Muscle layer of duodenum (tissue), 2 donors: Measurements from ENCODE around the gene RBBP8NL.

ENCODE experiments used
- H3K27ac ChIP-seq: one replicate; pipeline ENCODE4 v1.7.0; 2013; ENCODE audit warnings: mild to moderate bottlenecking, low read length
- H3K27me3 ChIP-seq: one replicate; pipeline ENCODE4 v1.7.0; 2013; ENCODE audit warnings: low read depth, mild to moderate bottlenecking, control low read depth, low read length
- H3K36me3 ChIP-seq, 2 donors: one replicate each; pipeline ENCODE4 v1.7.0; 2013; ENCODE audit warnings: low read length in 2 of 2, control low read depth in 1 of 2, mild to moderate bottlenecking in 1 of 2; ENCODE audit not compliant: insufficient read depth in 2 of 2, control insufficient read depth in 1 of 2
- H3K4me1 ChIP-seq, 2 donors: one replicate each; pipeline ENCODE4 v1.7.0; 2013; ENCODE audit warnings: low read length in 2 of 2, mild to moderate bottlenecking in 2 of 2, control low read depth in 1 of 2, moderate library complexity in 1 of 2; ENCODE audit not compliant: insufficient read depth in 2 of 2, control insufficient read depth in 1 of 2
- H3K4me3 ChIP-seq, 2 donors: one replicate each; pipeline ENCODE4 v1.7.0; 2013; ENCODE audit warnings: low read length in 2 of 2, low read depth in 1 of 2, mild to moderate bottlenecking in 1 of 2
- H3K9me3 ChIP-seq, 2 donors: one replicate each; pipeline ENCODE4 v1.7.0; 2013; ENCODE audit warnings: low read length in 2 of 2, control low read depth in 1 of 2, mild to moderate bottlenecking in 1 of 2; ENCODE audit not compliant: control insufficient read depth in 1 of 2
- donor health status: healthy.

RBBP8NL gene

DNA sequence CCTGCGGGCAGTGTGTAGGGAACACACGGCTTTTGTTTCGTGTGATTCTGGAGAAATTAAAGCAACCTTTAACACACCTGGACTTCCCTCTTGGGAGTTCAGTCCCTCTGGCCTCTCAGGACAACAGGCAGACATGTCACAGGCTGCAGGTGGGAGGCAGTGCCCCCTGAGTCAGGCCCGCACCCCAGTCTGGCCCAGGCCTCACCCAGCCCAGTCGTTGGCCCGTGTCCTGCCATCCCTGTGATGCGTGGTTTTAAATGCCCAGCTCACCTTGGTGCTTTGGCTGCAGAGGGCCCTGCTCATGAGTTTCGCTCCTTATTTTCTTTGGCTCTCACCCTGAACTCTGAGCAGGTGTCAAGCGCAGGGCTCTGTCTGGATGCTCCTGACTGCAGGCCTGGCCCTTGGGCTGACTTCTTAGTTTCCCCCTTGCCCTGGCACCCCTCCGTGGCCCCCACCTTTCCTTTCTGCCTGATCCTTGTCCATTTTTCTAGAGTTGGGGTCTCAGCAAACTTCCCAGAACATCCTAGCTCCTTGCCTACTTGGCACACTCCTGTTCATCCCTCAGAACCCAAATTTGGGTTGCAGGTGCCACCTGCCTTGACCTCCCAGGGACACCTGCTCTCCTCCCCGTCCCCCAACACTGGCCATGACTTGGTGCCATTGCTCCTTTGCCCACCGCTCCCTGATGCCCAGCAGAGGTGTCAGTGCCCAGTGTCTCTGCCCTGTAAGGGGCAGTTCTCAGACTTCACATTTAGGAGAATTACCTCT is 18.1 kb downstream of the RBBP8NL start:
- H3K27ac ChIP-seq, result no peak overlapping the region
- no peaks in the 10 kb centered on the region for H3K27me3 ChIP-seq
- H3K4me1 ChIP-seq, result peaks cover 0 to 35% of the 10 kb centered on the region in 2 donors

DNA sequence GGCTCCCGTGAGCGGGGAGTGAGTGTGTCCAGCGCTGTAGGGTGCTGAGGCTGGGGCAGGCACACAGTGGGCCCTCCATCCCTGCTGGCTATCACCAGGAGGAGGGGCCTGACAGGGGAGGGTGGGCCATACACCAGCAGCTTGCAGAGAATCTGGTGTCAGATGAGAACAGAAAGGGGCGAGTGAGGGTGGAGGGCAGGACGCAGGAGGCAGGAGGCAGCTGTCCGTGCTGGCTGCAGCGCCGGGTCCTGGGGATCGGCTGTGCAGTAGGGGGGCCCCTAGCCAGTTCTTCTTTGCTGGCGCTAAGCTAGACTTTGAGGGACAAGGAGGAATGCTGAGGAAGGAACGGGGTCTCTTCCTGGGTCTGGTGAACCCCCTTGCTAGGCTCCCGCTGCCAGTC is 18.7 kb downstream of the RBBP8NL start:
- Histone ChIP-seq H3K27ac (no peak overlapping the region), H3K27me3 (no peaks in the 10 kb centered on the region), H3K9me3 (no peaks in the 10 kb centered on the region), H3K4me3 (no peak overlapping the region), H3K36me3 (no peaks in the 10 kb centered on the region), H3K4me1 (peaks cover 0 to 35% of the 10 kb centered on the region in 2 donors)

More for the DNA sequence above, 18.1 kb downstream of the RBBP8NL start:
- Histone ChIP-seq H3K36me3 (no peaks in the 10 kb centered on the region), H3K4me3 (no peak overlapping the region), H3K9me3 (no peaks in the 10 kb centered on the region)

DNA sequence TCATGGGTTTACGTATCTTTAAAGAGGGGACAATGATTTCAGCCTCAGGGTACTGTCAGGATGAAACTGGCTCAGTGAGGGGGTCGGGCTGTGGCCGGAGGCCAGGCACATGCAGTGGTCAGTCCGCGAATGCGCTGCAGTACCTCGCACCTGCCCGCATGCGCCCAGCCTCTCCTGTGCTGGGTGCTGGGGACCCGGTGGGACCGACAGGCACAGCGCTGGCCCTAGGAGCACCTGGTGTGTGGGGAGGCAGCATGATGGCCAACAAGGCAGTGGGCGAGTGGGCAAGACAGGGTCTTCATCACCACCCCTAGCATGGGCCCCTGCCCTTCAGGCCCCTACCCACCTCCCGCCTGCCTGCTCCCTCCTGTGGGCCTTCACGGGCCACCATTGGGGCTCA is 19.3 kb downstream of the RBBP8NL start:
- Histone ChIP-seq H3K4me1 (peaks cover 0 to 35% of the 10 kb centered on the region in 2 donors), H3K27me3 (no peaks in the 10 kb centered on the region), H3K4me3 (no peak overlapping the region), H3K36me3 (peaks cover 0 to under 1% of the 10 kb centered on the region in 2 donors), H3K27ac (no peak overlapping the region), H3K9me3 (no peaks in the 10 kb centered on the region)

DNA sequence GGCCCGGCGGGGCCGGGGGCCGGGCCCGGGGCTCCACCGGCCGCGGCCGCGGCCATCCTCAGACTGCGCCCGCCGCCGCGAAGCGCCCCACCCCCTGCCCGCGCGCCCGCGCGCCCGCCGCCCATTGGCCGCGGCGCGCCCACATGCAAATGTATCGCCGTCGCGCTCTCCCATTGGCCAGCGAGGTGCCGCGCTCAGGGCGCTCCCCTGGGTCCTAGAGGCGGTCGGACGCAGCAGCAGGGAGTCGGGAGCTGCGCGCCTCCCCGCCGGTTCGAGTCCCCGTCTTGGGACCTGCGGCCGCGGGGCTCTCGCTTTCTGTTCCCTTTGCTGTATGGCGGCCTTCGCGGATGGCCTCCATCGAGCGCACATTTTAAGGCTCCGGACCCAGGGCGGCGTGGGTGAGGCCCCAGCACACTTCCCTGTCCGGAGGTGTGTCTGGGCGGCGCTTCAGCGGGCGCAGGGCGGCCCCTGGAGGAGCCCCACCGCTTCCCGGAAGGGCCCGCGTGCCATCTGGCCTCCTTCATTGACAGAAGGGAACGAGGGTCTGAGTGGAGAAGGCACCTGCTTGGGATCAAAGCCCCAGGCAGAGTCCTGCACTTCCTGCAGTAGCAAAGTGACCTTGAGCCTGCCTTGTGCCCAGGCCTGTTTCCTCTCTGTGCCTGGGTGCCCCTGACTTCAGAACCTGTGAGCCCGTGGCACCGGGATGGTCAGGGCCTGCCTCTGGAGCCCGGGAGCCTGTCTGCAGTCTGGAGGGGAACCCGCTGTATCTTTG is 19.9 kb downstream of the RBBP8NL start, which contains the start of gene CABLES2:
TSS of gene CABLES2 (minus strand) at position 65 of the 772 bp plus-strand sequence. CDS start at position 56, 9 bp downstream.
- Histone ChIP-seq H3K36me3 (peaks cover 0 to 7% of the 10 kb centered on the region in 2 donors), H3K27ac (peak within 1 kb of the TSS; percentile 8), H3K9me3 (no peaks in the 10 kb centered on the region), H3K4me3 (peak within 1 kb of the TSS; percentile 70 to 72), H3K27me3 (no peaks in the 10 kb centered on the region), H3K4me1 (peaks cover 0 to 35% of the 10 kb centered on the region in 2 donors)

DNA sequence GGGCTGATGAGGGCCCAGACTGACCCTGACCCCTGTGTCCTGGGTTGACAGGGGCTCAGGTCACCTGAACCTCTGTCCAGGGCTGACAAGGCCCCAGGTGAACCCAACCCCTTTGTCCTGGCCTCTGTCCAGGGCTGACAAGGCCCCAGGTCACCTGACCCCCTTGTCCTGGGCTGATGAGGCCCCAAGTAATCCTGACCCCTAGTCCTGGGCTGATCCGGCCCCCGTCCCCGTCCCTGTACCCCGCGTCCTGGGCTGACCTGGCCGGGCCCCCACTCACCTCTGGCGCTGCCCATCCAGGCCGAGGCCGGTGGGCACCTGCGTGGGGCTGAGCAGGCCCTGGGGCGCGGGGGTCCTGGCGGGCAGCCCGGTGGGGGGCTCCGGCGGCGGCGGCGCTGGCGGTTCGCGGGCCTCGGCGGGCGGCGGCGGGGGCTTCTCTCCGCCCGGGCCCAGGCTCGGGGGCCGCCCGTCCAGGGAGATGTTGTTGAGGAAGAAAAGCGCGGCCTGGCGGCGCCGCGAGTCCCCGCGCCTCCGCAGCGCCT is 20.6 kb downstream of the RBBP8NL start:
- H3K27ac ChIP-seq, result no peak overlapping the region
- H3K4me1 ChIP-seq, result peaks cover 0 to 35% of the 10 kb centered on the region in 2 donors

DNA sequence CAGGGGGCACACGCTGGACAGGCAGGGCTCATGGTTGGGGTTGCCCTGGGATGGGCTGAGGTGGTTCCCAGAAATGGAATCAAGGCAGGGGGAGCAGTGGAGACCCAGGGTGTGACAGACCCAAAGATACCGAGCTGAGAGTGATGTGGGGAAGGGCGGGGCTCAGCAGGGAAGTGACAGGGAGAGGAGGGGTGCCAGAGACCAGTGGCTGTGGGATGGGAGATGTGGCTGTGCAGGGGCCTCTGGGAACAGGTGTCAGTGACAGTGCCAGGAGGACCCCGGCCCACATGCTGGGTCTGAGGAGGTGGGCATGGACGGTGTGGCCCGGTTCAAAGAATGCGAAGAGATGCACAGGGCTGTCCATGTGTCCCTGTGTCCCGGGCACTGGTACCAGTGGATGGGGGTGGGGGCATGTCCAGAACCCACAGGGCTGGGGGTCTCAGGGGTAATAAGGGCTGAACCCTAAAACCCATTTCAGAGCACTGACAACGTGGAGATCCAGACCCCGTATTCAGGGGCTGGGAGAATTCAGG is 21.3 kb downstream of the RBBP8NL start:
- Histone ChIP-seq H3K4me1 (peaks cover 0 to 35% of the 10 kb centered on the region in 2 donors), H3K27ac (no peak overlapping the region), H3K9me3 (no peaks in the 10 kb centered on the region), H3K4me3 (peak overlapping the region; percentile 70 to 72), H3K27me3 (no peaks in the 10 kb centered on the region), H3K36me3 (peaks cover 0 to 8% of the 10 kb centered on the region in 2 donors)

More for the DNA sequence above, 20.6 kb downstream of the RBBP8NL start:
- peaks cover 0 to 8% of the 10 kb centered on the region in 2 donors for H3K36me3 ChIP-seq
- no peaks in the 10 kb centered on the region for H3K27me3 ChIP-seq
- peak overlapping the region; percentile 70 to 72 for H3K4me3 ChIP-seq
- no peaks in the 10 kb centered on the region for H3K9me3 ChIP-seq

DNA sequence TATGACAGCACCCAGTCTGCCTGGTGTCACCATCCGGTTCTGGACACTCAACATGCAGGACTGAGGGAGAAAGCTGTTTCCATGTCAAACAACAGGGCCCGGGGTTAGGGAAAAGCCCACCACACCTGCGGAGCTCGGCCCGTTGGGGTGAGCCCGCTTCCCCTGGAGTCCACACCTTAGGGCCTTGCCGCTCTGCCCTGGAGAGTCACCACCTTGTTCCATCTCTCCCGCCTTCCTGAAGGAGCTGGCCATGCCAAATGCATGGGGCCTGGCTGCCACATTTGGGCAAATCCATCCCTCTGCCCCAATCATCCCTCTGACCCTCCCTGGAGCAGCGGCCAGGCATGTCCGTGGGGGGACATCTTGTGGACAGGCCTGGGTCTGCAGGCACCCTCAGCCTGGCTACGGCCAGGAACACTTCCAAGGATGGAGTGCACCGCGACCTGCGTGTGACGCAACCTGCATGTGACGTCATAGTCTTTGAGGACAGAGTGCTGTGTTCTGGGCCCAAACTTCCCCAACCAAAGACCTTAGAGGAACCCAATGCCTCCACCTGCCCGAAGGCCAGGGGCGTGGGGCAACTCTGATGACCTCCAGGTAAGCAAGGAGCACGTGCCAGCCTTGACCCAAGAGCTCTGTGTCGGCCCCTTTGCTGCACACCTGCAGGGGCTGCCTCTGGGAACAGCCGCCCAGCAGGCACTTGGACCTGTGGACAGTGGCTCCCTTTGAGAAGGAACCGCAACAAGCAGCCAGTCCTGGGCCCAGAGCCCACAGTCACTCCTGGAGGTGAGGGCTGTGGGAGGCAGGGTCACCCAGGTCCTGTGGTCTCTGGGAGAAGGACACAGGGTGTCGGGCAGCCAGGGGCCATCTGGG is 22.0 kb downstream of the RBBP8NL start:
- H3K36me3 ChIP-seq, result peaks cover 0 to 8% of the 10 kb centered on the region in 2 donors
- no peaks in the 10 kb centered on the region for H3K27me3 ChIP-seq
- H3K4me1 ChIP-seq, result peaks cover 0 to 34% of the 10 kb centered on the region in 2 donors
- H3K27ac ChIP-seq, result no peak overlapping the region
- H3K4me3 ChIP-seq, result peak overlapping the region in 1 of 2 donors; percentile 72
- H3K9me3 ChIP-seq, result no peaks in the 10 kb centered on the region

DNA sequence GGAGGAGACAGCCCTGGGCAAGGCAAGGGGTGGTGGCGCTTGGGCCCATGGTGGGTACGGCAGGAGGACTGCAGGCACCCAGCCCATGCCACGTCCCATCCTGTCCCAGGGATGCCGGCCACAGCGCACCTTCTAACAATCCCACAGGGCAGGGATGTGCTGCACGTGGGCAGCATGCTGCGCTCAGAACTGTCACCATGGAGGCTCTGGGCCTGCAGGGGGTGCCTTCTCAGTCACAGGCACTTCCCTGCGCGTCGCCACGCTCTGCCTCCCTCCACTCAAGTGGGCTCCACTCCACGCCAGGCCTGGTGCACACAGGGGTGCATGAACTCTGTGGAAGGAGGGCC is 22.6 kb downstream of the RBBP8NL start:
- H3K9me3 ChIP-seq, result no peaks in the 10 kb centered on the region
- no peaks in the 10 kb centered on the region for H3K27me3 ChIP-seq
- peaks cover 0 to 8% of the 10 kb centered on the region in 2 donors for H3K36me3 ChIP-seq
- H3K4me3 ChIP-seq, result no peak overlapping the region
- H3K27ac ChIP-seq, result no peak overlapping the region
- peaks cover 0 to 28% of the 10 kb centered on the region in 2 donors for H3K4me1 ChIP-seq

DNA sequence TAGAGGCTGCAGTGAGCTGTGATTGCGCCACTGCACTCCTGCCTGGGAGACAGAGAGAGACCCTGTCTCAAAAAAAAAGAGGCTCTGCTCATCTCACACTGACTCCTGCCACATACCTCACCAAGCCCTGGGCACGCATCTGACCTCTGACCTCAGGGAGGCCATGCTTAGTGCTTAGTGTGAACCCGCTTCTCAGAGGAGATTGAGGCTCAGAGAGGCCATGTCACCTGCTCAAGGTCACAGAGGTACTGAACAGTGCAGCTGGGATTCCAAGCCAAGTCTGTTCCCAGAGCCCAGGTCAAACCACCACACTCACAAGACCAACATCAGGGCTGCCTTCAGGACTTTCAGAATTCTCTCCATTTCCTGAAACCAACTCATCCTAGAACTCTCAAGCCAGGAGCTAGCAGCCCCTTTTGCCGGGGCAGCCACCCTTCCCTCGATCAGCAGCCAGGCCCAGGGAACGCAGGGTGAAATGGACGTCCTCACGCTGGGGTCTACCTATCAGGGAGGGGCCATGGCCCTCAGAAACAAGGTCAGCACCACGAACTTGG is 23.1 kb downstream of the RBBP8NL start:
- Histone ChIP-seq H3K4me1 (peaks cover 0 to 24% of the 10 kb centered on the region in 2 donors), H3K4me3 (no peak overlapping the region), H3K27ac (no peak overlapping the region), H3K9me3 (no peaks in the 10 kb centered on the region), H3K27me3 (no peaks in the 10 kb centered on the region), H3K36me3 (peaks cover 0 to 8% of the 10 kb centered on the region in 2 donors)

DNA sequence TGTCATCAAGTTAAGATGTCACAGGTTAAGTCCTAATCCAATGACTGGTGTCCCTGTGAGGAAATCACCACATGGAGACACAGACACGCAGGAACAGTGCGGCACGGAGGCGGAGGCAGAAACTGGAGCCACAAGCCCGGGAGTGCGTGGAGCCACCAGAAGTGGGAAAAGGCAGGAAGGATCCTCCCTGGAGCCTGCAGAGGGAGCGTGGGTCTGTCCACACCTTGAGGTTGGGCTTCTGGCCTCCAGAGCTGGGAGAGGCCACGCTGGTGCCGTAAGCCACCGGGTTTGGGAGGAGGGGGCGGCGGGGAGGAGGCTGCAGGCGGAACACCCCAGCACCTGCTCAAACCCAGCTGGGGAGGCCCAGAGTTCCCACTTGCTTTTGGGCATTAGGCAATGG is 24.0 kb downstream of the RBBP8NL start:
- Histone ChIP-seq H3K4me3 (no peak overlapping the region), H3K27ac (no peak overlapping the region), H3K4me1 (peaks cover 0 to 24% of the 10 kb centered on the region in 2 donors), H3K36me3 (peaks cover 0 to 8% of the 10 kb centered on the region in 2 donors), H3K27me3 (no peaks in the 10 kb centered on the region), H3K9me3 (no peaks in the 10 kb centered on the region)
